NCI-H2196 treated with DMSO at 0.1 percent for 48 hours (cell line): ENCODE results near the gene MTMR8.

ENCODE experiments used
- DNase-seq: peaks from one replicate; lab custom pipeline; 2025; ENCODE audit not compliant: unreplicated experiment; lab: John Stamatoyannopoulos, UW

The MTMR8 gene

GRCh38 chrX:64313624-64314023 lies 81.6 kb downstream of the MTMR8 start:
- no peak for DNase-seq

- DNase-seq = no peak
Measured at GRCh38 chrX:64306712-64307111, 88.5 kb downstream of the MTMR8 start.

- DNase-seq = no peak
Measured at GRCh38 chrX:64291123-64291522, 104.1 kb downstream of the MTMR8 start.

GRCh38 chrX:64265265-64265664 lies 130.0 kb downstream of the MTMR8 start:
- no peak for DNase-seq

- no peak for DNase-seq
Measured at GRCh38 chrX:64230123-64230970, 164.9 kb downstream of the MTMR8 start, which contains the start of gene ASB12. ASB12 (minus strand) TSS chrX:64230607; CDS start chrX:64225650, 4,957 bp downstream.

GRCh38 chrX:64229154-64229553 lies 166.1 kb downstream of the MTMR8 start:
- DNase-seq = no peak
